ENCODE measurements around the gene EHBP1. TPM values are rescaled to one million over a fixed set of nuclear protein-coding genes. Genes with fewer than 3 reads are reported as not detected.

EHBP1 gene
- total and polyA plus RNA-seq, 2 donors (not counting 3 experiments of a cell fraction or from before 2014, with no cell fraction given), result 8.4 to 34.8 TPM

DNA sequence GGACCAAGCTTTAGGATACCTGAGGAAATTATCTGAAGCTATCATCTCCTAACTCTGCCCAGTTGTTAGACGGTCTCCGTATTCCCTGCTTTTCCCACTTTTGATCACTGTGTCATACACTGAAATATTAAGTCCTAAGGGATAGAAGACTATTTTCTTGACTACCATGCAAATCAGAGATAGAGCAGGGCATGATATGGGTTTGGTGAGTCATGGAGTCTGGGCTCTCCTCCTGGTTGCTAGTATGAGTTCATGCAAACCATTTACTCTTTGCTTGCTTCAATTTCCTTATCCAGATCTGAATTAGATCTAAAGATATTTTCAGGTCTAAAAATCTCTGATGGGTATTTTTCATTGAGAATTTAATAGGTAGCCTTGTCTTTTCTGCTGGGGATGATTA is 55.0 kb downstream of the EHBP1 start:
- dilution Hi-C loops (cut with MboI; ENCODE audit: extremely low pct_ligation_motif_present, low sequenced_read_pairs) (no loop called here), intact Hi-C loops (cut with micrococcal nuclease) (no loop called here)
- no peaks in the 10 kb centered on the region for H4K20me1 ChIP-seq (replicated peaks; ENCODE audit: control insufficient read depth, extremely low read depth, insufficient read depth, low read length)
- BruUV-seq (replicated peaks), result no TSS peak
- no peak overlapping the region for H3K4me3 ChIP-seq (replicated peaks in 1 of 3; ENCODE audit: insufficient read depth in 1 of 3, low read depth in 1 of 3, low read length in 3 of 3)
- H3K4me1 ChIP-seq (ENCODE audit: control insufficient read depth, extremely low read depth, insufficient read depth, low read length), result no peaks in the 10 kb centered on the region
- H3K9me1 ChIP-seq (replicated peaks; ENCODE audit: control insufficient read depth, extremely low read depth, insufficient read depth, low read length), result no peaks in the 10 kb centered on the region
- no peaks in the 10 kb centered on the region for H3K27me3 ChIP-seq (ENCODE audit: control insufficient read depth in 2 of 2, insufficient read depth in 2 of 2, low read length in 2 of 2)
- ChIA-PET CTCF (interaction anchor here (0.9 to 1.0 kb wide), 2 partner anchors 13 to 303 kb away, joined by 3 to 4 read pairs; no protein-coding TSS in a partner anchor), POLR2A (no interaction called here)
- TF ChIP-seq FOS (IDR thresholded peaks at IDR 0.05; ENCODE audit: borderline replicate concordance, insufficient read depth, low read length) (no peak), MYC (IDR thresholded peaks at IDR 0.05; ENCODE audit: low read depth, low read length) (no peak), EZH2 (IDR thresholded peaks at IDR 0.05; ENCODE audit: borderline replicate concordance, low read depth, low read length, severe bottlenecking) (no peak), POLR2AphosphoS5 (IDR thresholded peaks at IDR 0.05; ENCODE audit: insufficient read depth, low read depth, low read length) (no peak), JUN (IDR thresholded peaks at IDR 0.05; ENCODE audit: borderline replicate concordance, insufficient read depth, insufficient read length, low read depth) (no peak), GATA2 (IDR thresholded peaks at IDR 0.05; ENCODE audit: insufficient read depth, insufficient read length, low read depth, low read length) (no peak), POLR2A (IDR thresholded peaks at IDR 0.05; ENCODE audit: low read depth, low read length) (no peak)
- TF ChIP-seq, protein P1, sequence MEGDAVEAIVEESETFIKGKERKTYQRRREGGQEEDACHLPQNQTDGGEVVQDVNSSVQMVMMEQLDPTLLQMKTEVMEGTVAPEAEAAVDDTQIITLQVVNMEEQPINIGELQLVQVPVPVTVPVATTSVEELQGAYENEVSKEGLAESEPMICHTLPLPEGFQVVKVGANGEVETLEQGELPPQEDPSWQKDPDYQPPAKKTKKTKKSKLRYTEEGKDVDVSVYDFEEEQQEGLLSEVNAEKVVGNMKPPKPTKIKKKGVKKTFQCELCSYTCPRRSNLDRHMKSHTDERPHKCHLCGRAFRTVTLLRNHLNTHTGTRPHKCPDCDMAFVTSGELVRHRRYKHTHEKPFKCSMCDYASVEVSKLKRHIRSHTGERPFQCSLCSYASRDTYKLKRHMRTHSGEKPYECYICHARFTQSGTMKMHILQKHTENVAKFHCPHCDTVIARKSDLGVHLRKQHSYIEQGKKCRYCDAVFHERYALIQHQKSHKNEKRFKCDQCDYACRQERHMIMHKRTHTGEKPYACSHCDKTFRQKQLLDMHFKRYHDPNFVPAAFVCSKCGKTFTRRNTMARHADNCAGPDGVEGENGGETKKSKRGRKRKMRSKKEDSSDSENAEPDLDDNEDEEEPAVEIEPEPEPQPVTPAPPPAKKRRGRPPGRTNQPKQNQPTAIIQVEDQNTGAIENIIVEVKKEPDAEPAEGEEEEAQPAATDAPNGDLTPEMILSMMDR (IDR thresholded peaks at IDR 0.05; ENCODE audit: extremely low read depth in 1 of 2, insufficient read depth in 1 of 2, low read depth in 1 of 2, low read length in 2 of 2), result no peak
- TF ChIP-seq, protein P2, sequence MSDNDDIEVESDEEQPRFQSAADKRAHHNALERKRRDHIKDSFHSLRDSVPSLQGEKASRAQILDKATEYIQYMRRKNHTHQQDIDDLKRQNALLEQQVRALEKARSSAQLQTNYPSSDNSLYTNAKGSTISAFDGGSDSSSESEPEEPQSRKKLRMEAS (IDR thresholded peaks at IDR 0.05; ENCODE audit: insufficient read depth, insufficient read length), result no peak
- no peak overlapping the region for H3K4me2 ChIP-seq (ENCODE audit: insufficient read depth, low read length)
- no peak overlapping the region for H3K9ac ChIP-seq (replicated peaks; ENCODE audit: extremely low read depth, insufficient read depth, low read length)
- H3K9me3 ChIP-seq (replicated peaks; ENCODE audit: control insufficient read depth, insufficient read depth, low read length), result no peaks in the 10 kb centered on the region
- no peak overlapping the region for H3K27ac ChIP-seq (ENCODE audit: insufficient read depth, low read depth, low read length)
- no peak overlapping the region for H2AFZ ChIP-seq (ENCODE audit: low read depth, low read length)
- DNase-seq (ENCODE audit: low read depth, low spot score) (no peak), FAIRE-seq (no peak)
- H3K36me3 ChIP-seq (ENCODE audit: control insufficient read depth in 2 of 2, extremely low read depth in 1 of 2, insufficient read depth in 2 of 2, low read length in 2 of 2), result no peaks in the 10 kb centered on the region
- no peaks in the 10 kb centered on the region for H3K79me2 ChIP-seq (ENCODE audit: control insufficient read depth, insufficient read depth, low read length)
